GM23248 (cell line): ENCODE data around the gene PADI2. TPM values are rescaled to one million over a fixed set of nuclear protein-coding genes. Genes with fewer than 3 reads are reported as not detected.

Experiments
- DNase-seq: peaks from one replicate; pipeline ENCODE4 v3.0.0-alpha.2; 2015
- H2AFZ ChIP-seq: fragments of 200-600 bp; sonication (generic); 2 replicates; pipeline ENCODE4 v1.6.1; 2016; ENCODE audit warnings: antibody characterized with exemption
- H3F3A ChIP-seq: fragments of 200-600 bp; sonication (generic); 2 replicates; pipeline ENCODE4 v1.6.1; 2016; ENCODE audit warnings: mild to moderate bottlenecking, antibody characterized with exemption, mixed run types; ENCODE audit not compliant: insufficient read depth
- H3K27ac ChIP-seq: fragments of 200-600 bp; sonication (generic); 2 replicates; pipeline ENCODE4 v1.5.1; 2016; ENCODE audit warnings: mild to moderate bottlenecking
- H3K27me3 ChIP-seq: fragments of 200-600 bp; sonication (generic); replicated peaks from 2 replicates; pipeline ENCODE4 v1.6.1; 2016; ENCODE audit warnings: mild to moderate bottlenecking; ENCODE audit not compliant: insufficient read depth
- H3K36me3 ChIP-seq: fragments of 200-600 bp; sonication (generic); 2 replicates; pipeline ENCODE4 v1.6.1; 2016; ENCODE audit warnings: low read depth, mild to moderate bottlenecking
- H3K4me1 ChIP-seq: fragments of 200-600 bp; sonication (generic); 2 replicates; pipeline ENCODE4 v1.6.1; 2016; ENCODE audit warnings: mild to moderate bottlenecking; ENCODE audit not compliant: insufficient read depth
- H3K4me2 ChIP-seq: fragments of 200-600 bp; sonication (generic); one replicate; pipeline ENCODE4 v1.6.1; 2016; ENCODE audit warnings: mild to moderate bottlenecking; ENCODE audit not compliant: unreplicated experiment
- H3K4me3 ChIP-seq: fragments of 200-600 bp; sonication (generic); 2 replicates; pipeline ENCODE4 v1.5.1; 2016; ENCODE audit warnings: mild to moderate bottlenecking
- H3K79me2 ChIP-seq: fragments of 200-600 bp; sonication (generic); 2 replicates; pipeline ENCODE4 v1.6.1; 2016; ENCODE audit warnings: mild to moderate bottlenecking; ENCODE audit not compliant: insufficient read depth
- H3K9ac ChIP-seq: fragments of 200-600 bp; sonication (generic); 2 replicates; pipeline ENCODE4 v1.6.1; 2016; ENCODE audit warnings: mild to moderate bottlenecking
- H3K9me2 ChIP-seq: fragments of 200-600 bp; sonication (generic); 2 replicates; pipeline ENCODE4 v1.6.1; 2016; ENCODE audit warnings: mixed run types, mild to moderate bottlenecking, moderate library complexity; ENCODE audit not compliant: insufficient read depth
- H3K9me3 ChIP-seq: fragments of 200-600 bp; sonication (generic); one replicate; pipeline ENCODE4 v1.6.1; 2017; ENCODE audit warnings: low read depth
- H4K20me1 ChIP-seq: fragments of 200-600 bp; sonication (generic); 2 replicates; pipeline ENCODE4 v1.6.0; 2016; ENCODE audit not compliant: insufficient read depth
- EZH2 ChIP-seq: fragments of 200-600 bp; sonication (generic); IDR thresholded peaks from 2 replicates; pipeline ENCODE4 v1.6.1; 2018; ENCODE audit warnings: antibody characterized with exemption, mild to moderate bottlenecking; ENCODE audit not compliant: insufficient read depth, poor library complexity, severe bottlenecking
- EZH2phosphoT487 ChIP-seq: fragments of 200-600 bp; sonication (generic); IDR thresholded peaks from 2 replicates; pipeline ENCODE4 v1.6.1; 2018; ENCODE audit warnings: antibody characterized with exemption, moderate library complexity, mild to moderate bottlenecking, low read depth; ENCODE audit not compliant: insufficient read depth
- WGBS, 2 experiments: methylation state at CpG; one replicate each; pipeline ENCODE4 v1.1.6; 2015 to 2017; ENCODE audit warnings: low lambda C conversion rate in 2 of 2, low coverage in 1 of 2; ENCODE audit errors: missing lambda C conversion rate in 2 of 2; 5-methylcytosine and 5-hydroxymethylcytosine counted together
- in situ Hi-C: fragments of 300-500 bp; cut with MboI; formaldehyde crosslinking; loops from 2 replicates; pipeline ENCODE4 v1.15.0; 2020
- polyA plus RNA-seq: library from polyadenylated mRNA; unstranded; fragments of >200 nt; fragmentation: Nextera tagmentation; extraction: Ambion mirVana; gene quantifications from 2 replicates; pipeline ENCODE4 v1.2.1, GENCODE V29; 2016
- total RNA-seq: library from RNA; depleted of rRNA; stranded (reverse); fragments of >200 nt; shearing (Covaris generic); gene quantifications from 2 replicates; pipeline ENCODE4 v1.2.3, GENCODE V29; 2014

Gene PADI2
- total and polyA plus RNA-seq, 2 experiments from 2014 or later = 0.11 to 0.22 TPM

- Histone ChIP-seq H3K79me2 (no peaks in the 10 kb centered on the region), H3K9me3 (no peaks in the 10 kb centered on the region), H2AFZ (no peak overlapping the region), H3K27me3 (peaks cover 29% of the 10 kb centered on the region), H3K4me2 (no peak overlapping the region), H3K4me3 (no peak overlapping the region), H3K27ac (no peak overlapping the region), H3K9me2 (no peaks in the 10 kb centered on the region), H3K4me1 (0 out of 2 replicates have a peak, but pooled peaks cover 3% of the 10 kb centered on the region), H3F3A (no peaks in the 10 kb centered on the region), H4K20me1 (no peaks in the 10 kb centered on the region), H3K36me3 (no peaks in the 10 kb centered on the region), H3K9ac (no peak overlapping the region)
- TF ChIP-seq EZH2phosphoT487 (no peak), EZH2 (no peak)
- in situ Hi-C loops = loop anchor here (10.0 kb wide), 1 partner anchor 218 kb away; no protein-coding TSS in a partner anchor
- WGBS, 2 experiments = 26 to 61% methylated on average over 1 of the region's 1 CpG
- no peak for DNase-seq
These were observed 2.6 kb downstream of the PADI2 start for GRCh38 chr1:17116643-17117042.

GRCh38 chr1:17113963-17114362, 5.3 kb downstream of the PADI2 start:
- H3F3A ChIP-seq = no peaks in the 10 kb centered on the region
- 0 out of 2 replicates have a peak, but pooled peaks cover 3% of the 10 kb centered on the region for H3K4me1 ChIP-seq
- no peak for DNase-seq
- no peak overlapping the region for H3K4me2 ChIP-seq
- no peak overlapping the region for H2AFZ ChIP-seq
- no peak overlapping the region for H3K9ac ChIP-seq
- H4K20me1 ChIP-seq = no peaks in the 10 kb centered on the region
- no peak overlapping the region for H3K4me3 ChIP-seq
- H3K79me2 ChIP-seq = no peaks in the 10 kb centered on the region
- H3K36me3 ChIP-seq = no peaks in the 10 kb centered on the region
- H3K9me3 ChIP-seq = no peaks in the 10 kb centered on the region
- TF ChIP-seq EZH2 = no peak
- no peak for TF ChIP-seq EZH2phosphoT487
- H3K27me3 ChIP-seq = peaks cover 28% of the 10 kb centered on the region
- H3K27ac ChIP-seq = no peak overlapping the region
- in situ Hi-C loops = loop anchor here (10.0 kb wide), 1 partner anchor 221 kb away; no protein-coding TSS in a partner anchor
- 34 to 40% methylated on average over 7 of the region's 7 CpGs for whole genome bisulfite sequencing, 2 experiments
- H3K9me2 ChIP-seq = no peaks in the 10 kb centered on the region

- Histone ChIP-seq H3K9me3 (no peaks in the 10 kb centered on the region), H3K9ac (no peak overlapping the region), H3K79me2 (no peaks in the 10 kb centered on the region), H3K4me1 (no peaks in the 10 kb centered on the region), H3K9me2 (no peaks in the 10 kb centered on the region), H2AFZ (no peak overlapping the region), H3K4me2 (no peak overlapping the region), H3K27me3 (peaks cover 15% of the 10 kb centered on the region), H3F3A (no peaks in the 10 kb centered on the region), H3K27ac (no peak overlapping the region), H3K4me3 (no peak overlapping the region), H3K36me3 (no peaks in the 10 kb centered on the region), H4K20me1 (no peaks in the 10 kb centered on the region)
- no peak for DNase-seq
- 57 to 69% methylated on average over 7 of the region's 7 CpGs for WGBS, 2 experiments
- in situ Hi-C loops = loop anchor here (10.0 kb wide), 1 partner anchor 222 kb away; no protein-coding TSS in a partner anchor
- TF ChIP-seq EZH2phosphoT487 (no peak), EZH2 (no peak)
These were observed 6.6 kb downstream of the PADI2 start for GRCh38 chr1:17112496-17113236.

DNA sequence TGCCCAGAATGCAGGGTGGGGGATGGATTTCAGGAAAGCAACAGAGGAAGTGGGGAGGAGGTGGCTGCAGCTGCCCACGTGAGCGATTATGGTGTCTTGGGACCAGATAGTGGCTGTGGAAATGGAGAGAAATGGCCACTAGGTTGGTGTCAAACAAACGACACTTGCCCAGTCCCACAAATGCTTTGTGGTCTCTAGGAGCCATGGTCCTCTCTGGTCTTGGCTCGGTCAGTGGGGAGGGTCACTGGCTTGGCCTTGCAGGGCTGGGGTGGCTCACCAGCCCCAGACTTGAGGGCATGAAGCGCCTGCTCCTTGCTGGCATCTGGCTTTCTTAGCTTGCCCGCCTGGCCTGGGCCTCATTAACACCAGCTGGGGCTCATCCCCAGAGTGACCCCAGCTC, 7.2 kb downstream of the PADI2 start:
- 63 to 68% methylated on average over 6 of the region's 6 CpGs for WGBS, 2 experiments
- Histone ChIP-seq H3K36me3 (no peaks in the 10 kb centered on the region), H4K20me1 (no peaks in the 10 kb centered on the region), H3K27me3 (peaks cover 14% of the 10 kb centered on the region), H3K4me1 (no peaks in the 10 kb centered on the region), H3K4me2 (no peak overlapping the region), H3K9me2 (no peaks in the 10 kb centered on the region), H3K4me3 (no peak overlapping the region), H2AFZ (no peak overlapping the region), H3K79me2 (no peaks in the 10 kb centered on the region), H3K9me3 (no peaks in the 10 kb centered on the region), H3K9ac (no peak overlapping the region), H3K27ac (no peak overlapping the region), H3F3A (no peaks in the 10 kb centered on the region)
- no peak for DNase-seq
- in situ Hi-C loops = loop anchor here (10.0 kb wide), 1 partner anchor 223 kb away; no protein-coding TSS in a partner anchor
- TF ChIP-seq EZH2phosphoT487 = no peak
- TF ChIP-seq EZH2 = no peak
